ENCODE results near the gene FCHSD1. TPM values are rescaled to one million over a fixed set of nuclear protein-coding genes. Genes with fewer than 3 reads are reported as not detected.

The FCHSD1 gene
- polyA plus RNA-seq, 6 donors from 2014 or later: 4.9 to 12.1 (median 8.2) TPM

DNA sequence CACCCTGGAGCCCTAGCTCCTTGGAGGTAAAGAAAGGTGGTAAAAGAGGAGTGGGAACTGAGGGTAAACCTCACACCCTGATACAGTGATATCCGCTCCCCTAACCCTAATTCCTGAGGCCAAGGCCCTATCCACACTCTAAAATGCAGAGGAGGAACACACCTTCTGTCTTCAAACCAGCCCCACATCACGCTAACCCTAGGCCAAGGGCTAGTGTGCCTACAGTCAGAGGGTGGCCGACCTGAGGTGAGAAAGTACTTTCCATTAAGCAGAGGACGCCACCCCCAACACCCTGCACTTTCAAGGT is 15.2 kb downstream of the FCHSD1 start:
- peak overlapping the region; percentile 41 to 91 (median 76) for H3K27ac Mint-ChIP-seq
- ATAC-seq (ENCODE audit: low read depth in 2 of 2) (no peak), DNase-seq (no peak)
- H3K9me3 Mint-ChIP-seq: no peaks in the 10 kb centered on the region
- H3K4me3 Mint-ChIP-seq: peak overlapping the region; percentile 84 to 96 (median 93)
- H3K36me3 Mint-ChIP-seq: no peaks in the 10 kb centered on the region
- no peaks in the 10 kb centered on the region for H3K27me3 Mint-ChIP-seq
- H3K4me1 Mint-ChIP-seq: peaks cover 27 to 40% (median 39%) of the 10 kb centered on the region in 3 donors

GRCh38 chr5:141635646-141636045 is 15.6 kb downstream of the FCHSD1 start:
- ATAC-seq (ENCODE audit: low read depth in 2 of 2): no peak

DNA sequence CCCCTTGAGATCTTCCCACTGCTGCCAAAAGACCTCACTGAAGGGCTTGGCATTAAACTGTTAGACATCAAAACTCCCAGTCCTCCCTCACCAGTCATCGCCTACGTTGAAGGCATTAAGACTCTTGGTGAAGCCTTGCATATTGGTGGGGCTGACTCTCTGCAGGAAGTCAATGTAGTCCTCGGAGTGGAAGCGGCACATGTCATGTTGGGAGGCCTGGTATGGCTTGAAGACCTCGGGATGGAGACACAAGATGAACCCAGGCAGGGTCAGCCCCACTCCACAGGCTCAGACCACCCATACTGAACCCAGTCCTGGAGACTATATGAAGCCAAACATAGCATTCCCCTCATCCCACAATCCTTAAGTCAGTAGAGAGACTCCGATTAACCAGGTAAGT is 16.5 kb downstream of the FCHSD1 start:
- ATAC-seq (ENCODE audit: low read depth in 2 of 2): no peak

More at GRCh38 chr5:141635646-141636045, 15.6 kb downstream of the FCHSD1 start:
- H3K27me3 Mint-ChIP-seq: no peaks in the 10 kb centered on the region
- H3K36me3 Mint-ChIP-seq: no peaks in the 10 kb centered on the region
- peak overlapping the region; percentile 84 to 96 (median 93) for H3K4me3 Mint-ChIP-seq
- peaks cover 27 to 40% (median 39%) of the 10 kb centered on the region in 3 donors for H3K4me1 Mint-ChIP-seq
- DNase-seq: no peak
- peak overlapping the region in 4 of 6 donors; percentile 20 to 91 (median 60) for H3K27ac Mint-ChIP-seq
- no peaks in the 10 kb centered on the region for H3K9me3 Mint-ChIP-seq

DNA sequence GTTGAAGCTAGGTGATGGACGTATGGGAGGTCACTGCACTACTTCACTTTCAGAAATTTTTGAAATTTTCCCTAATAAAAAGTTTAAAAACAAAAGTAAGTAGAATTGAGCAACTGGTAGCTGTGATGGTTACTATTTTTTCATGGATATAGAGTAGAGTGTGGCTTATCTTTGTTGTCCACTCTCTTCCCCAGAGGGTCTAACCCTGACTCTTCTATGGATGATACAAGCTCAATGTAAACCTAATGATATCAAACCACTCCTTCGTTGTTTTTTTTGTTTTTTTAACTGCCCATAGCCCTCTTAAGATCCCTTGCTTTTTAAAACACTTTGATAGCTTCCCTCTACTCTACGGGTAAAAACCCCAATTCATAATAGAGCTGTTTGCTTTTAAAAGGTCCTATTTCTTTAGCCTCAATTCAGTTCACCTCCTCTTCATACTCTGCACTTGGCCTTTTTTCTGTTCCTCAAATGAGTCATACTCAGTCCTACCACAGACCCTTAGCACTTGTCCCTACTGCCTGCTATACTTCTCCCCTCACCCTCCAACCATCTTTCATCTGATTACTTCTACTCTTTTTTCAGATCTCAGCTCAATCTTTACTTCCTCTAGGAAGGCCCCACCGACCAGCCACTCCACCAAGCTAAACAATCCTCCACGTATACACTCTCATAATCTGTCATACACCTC is 17.2 kb downstream of the FCHSD1 start:
- no peaks in the 10 kb centered on the region for H3K27me3 Mint-ChIP-seq
- DNase-seq (no peak), ATAC-seq (ENCODE audit: low read depth in 2 of 2) (no peak)
- H3K4me1 Mint-ChIP-seq: peaks cover 31 to 40% (median 39%) of the 10 kb centered on the region in 3 donors
- H3K27ac Mint-ChIP-seq: peak overlapping the region in 3 of 6 donors; percentile 71 to 89 (median 84)
- peak overlapping the region in 3 of 8 donors; percentile 3 to 93 (median 7) for H3K4me3 Mint-ChIP-seq
- H3K36me3 Mint-ChIP-seq: peaks cover 0 to 12% of the 10 kb centered on the region in 2 donors
- no peaks in the 10 kb centered on the region for H3K9me3 Mint-ChIP-seq

More for the DNA sequence above, 16.5 kb downstream of the FCHSD1 start:
- Mint-ChIP-seq H3K4me1 (peaks cover 30 to 40% (median 39%) of the 10 kb centered on the region in 3 donors), H3K36me3 (peaks cover 0 to 5% of the 10 kb centered on the region in 2 donors), H3K27ac (peak overlapping the region in 3 of 6 donors; percentile 49 to 85 (median 50)), H3K27me3 (no peaks in the 10 kb centered on the region), H3K4me3 (peak overlapping the region in 6 of 8 donors; percentile 6 to 96 (median 81)), H3K9me3 (no peaks in the 10 kb centered on the region)
- DNase-seq: no peak

GRCh38 chr5:141632650-141633049 is 18.6 kb downstream of the FCHSD1 start:
- DNase-seq (no peak), ATAC-seq (ENCODE audit: low read depth in 2 of 2) (no peak)
- no peaks in the 10 kb centered on the region for H3K9me3 Mint-ChIP-seq
- H3K36me3 Mint-ChIP-seq: peaks cover 0 to 23% of the 10 kb centered on the region in 2 donors
- no peak overlapping the region for H3K4me3 Mint-ChIP-seq
- peaks cover 28 to 33% (median 32%) of the 10 kb centered on the region in 3 donors for H3K4me1 Mint-ChIP-seq
- H3K27me3 Mint-ChIP-seq: no peaks in the 10 kb centered on the region
- H3K27ac Mint-ChIP-seq: no peak overlapping the region

GRCh38 chr5:141630570-141631140 is 20.6 kb downstream of the FCHSD1 start:
- ATAC-seq (ENCODE audit: low read depth in 2 of 2): no peak
- H3K9me3 Mint-ChIP-seq: no peaks in the 10 kb centered on the region
- no peaks in the 10 kb centered on the region for H3K27me3 Mint-ChIP-seq
- H3K4me1 Mint-ChIP-seq: peaks cover 18 to 28% (median 26%) of the 10 kb centered on the region in 3 donors
- peaks cover 8 to 28% of the 10 kb centered on the region in 2 donors for H3K36me3 Mint-ChIP-seq
- H3K4me3 Mint-ChIP-seq: no peak overlapping the region
- no peak for DNase-seq
- no peak overlapping the region for H3K27ac Mint-ChIP-seq

DNA sequence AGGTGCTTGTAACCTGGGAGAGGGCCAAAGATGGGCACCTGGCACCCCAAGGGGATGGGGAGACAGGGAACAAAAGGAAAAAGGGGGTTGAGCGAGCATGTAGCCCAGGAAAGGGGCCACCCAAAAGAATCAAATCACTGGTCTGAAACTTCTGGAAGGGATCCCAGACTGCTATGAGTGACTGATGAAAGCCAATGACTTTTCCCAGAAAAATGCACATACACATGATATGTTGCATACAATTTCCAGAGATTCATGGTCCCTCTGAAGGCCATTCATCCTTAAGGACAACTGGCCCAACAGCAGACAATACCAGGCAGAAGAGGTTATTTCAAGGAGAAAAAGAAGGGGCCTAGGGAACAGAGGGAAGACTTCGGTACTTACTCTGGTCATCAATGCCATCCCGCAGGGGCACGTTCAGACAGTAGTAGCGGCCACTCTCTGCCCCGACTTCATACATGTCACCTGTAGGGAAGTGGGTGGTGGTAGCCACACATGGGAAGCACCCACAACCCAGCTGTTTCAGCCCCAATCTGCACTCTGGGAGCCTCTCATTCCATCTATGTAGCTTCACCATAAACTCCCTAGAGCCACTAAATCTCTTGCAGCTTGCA is 22.9 kb downstream of the FCHSD1 start:
- Mint-ChIP-seq H3K36me3 (peaks cover 13 to 34% of the 10 kb centered on the region in 2 donors), H3K27ac (peak overlapping the region in 1 of 6 donors; percentile 16), H3K4me1 (peaks cover 9 to 20% (median 15%) of the 10 kb centered on the region in 3 donors), H3K27me3 (no peaks in the 10 kb centered on the region), H3K4me3 (no peak overlapping the region), H3K9me3 (no peaks in the 10 kb centered on the region)
- no peak for ATAC-seq (ENCODE audit: low read depth in 2 of 2)
- no peak for DNase-seq

DNA sequence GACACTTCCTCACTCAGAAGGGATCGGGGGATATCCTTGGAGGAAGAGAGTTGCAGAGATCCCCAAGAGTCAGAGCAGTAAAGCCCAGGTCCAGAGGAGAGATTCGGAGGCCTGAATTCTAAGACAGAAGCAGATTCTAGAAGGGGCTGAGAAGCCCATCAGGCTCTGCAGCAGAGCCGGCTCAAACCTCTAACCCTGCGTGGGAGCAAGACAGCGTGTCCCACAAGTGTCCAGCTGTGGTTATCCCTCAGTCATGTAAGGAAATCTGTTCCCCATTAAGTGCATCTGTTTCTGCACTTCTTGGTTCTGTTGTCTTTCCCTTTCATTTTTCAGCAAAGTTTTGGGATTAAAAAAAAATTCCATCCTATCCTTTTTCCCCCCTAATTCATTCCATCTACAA is 27.6 kb downstream of the FCHSD1 start:
- Mint-ChIP-seq H3K27me3 (no peaks in the 10 kb centered on the region), H3K4me1 (peaks cover 19 to 36% (median 24%) of the 10 kb centered on the region in 3 donors), H3K27ac (peak overlapping the region; percentile 55 to 88 (median 76)), H3K4me3 (peak overlapping the region in 4 of 8 donors; percentile 34 to 75 (median 57)), H3K36me3 (peaks cover 17 to 33% of the 10 kb centered on the region in 2 donors), H3K9me3 (no peaks in the 10 kb centered on the region)
- no peak for DNase-seq
- ATAC-seq (ENCODE audit: low read depth in 2 of 2): no peak

- H3K4me3 Mint-ChIP-seq: peak overlapping the region; percentile 0 to 80 (median 53)
- no peaks in the 10 kb centered on the region for H3K9me3 Mint-ChIP-seq
- peaks cover 17 to 33% of the 10 kb centered on the region in 2 donors for H3K36me3 Mint-ChIP-seq
- no peaks in the 10 kb centered on the region for H3K27me3 Mint-ChIP-seq
- peak overlapping the region; percentile 55 to 88 (median 76) for H3K27ac Mint-ChIP-seq
- DNase-seq (peak; percentile 55), ATAC-seq (ENCODE audit: low read depth in 2 of 2) (peak; percentile 38 to 40)
- peaks cover 19 to 36% (median 25%) of the 10 kb centered on the region in 3 donors for H3K4me1 Mint-ChIP-seq
Observed at GRCh38 chr5:141623186-141623585, 28.0 kb downstream of the FCHSD1 start.

DNA sequence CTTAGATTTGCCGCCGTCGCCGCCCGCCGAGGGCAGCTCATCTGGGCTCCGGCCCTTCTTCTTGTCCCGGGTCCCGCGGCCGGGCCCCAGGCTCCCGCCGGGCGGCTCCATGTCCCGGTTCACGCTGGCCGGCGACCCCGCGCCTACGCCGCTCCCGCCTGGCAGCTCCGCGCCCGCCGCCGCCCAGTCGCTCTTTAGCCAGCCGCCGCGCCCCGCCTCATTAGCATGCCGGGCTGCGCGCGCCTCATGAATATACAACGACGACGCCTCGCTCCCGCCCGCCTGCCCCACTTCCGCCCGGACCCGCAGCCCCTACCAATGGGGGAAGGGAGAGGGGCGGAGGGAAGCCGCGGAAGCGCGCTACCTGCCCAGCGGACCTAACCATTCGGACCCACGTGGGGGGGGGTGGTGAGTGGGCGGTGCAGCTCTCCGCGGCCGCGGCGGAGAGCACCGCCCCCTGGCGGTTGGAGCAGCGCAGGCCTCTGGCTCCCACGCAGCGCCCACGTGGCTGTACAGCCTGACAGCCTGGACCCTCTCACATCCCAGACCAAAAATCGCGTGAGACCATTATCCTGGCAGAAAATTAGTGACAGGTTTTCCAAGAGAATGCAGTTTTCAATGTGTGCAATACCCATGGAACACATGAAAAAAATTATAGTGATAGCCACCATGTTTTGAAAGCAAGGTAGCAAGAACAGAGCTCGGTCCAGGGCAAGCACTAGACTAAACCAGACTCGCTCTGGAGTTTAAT is 32.2 kb downstream of the FCHSD1 start, which contains the start of gene DIAPH1:
DIAPH1 (minus strand) TSS at position 197 of the 751 bp plus-strand sequence; CDS start at position 111, 86 bp downstream.
- no peaks in the 10 kb centered on the region for H3K9me3 Mint-ChIP-seq
- H3K4me1 Mint-ChIP-seq: peaks cover 44 to 71% (median 48%) of the 10 kb centered on the region in 3 donors
- H3K36me3 Mint-ChIP-seq: peaks cover 6 to 26% of the 10 kb centered on the region in 2 donors

GRCh38 chr5:141618030-141618803 is 33.0 kb downstream of the FCHSD1 start:
- Mint-ChIP-seq H3K36me3 (peaks cover 4 to 22% of the 10 kb centered on the region in 2 donors), H3K27me3 (no peaks in the 10 kb centered on the region), H3K4me1 (peaks cover 43 to 73% (median 44%) of the 10 kb centered on the region in 3 donors), H3K9me3 (no peaks in the 10 kb centered on the region), H3K4me3 (peak overlapping the region; percentile 91 to 99 (median 98)), H3K27ac (peak overlapping the region; percentile 93 to 98 (median 96))
- peak; percentile 59 for DNase-seq
- ATAC-seq (ENCODE audit: low read depth in 2 of 2): peak; percentile 38 to 41

More for the DNA sequence above, 32.2 kb downstream of the FCHSD1 start, which contains the start of gene DIAPH1:
- peak; percentile 87 to 88 for ATAC-seq (ENCODE audit: low read depth in 2 of 2)
- Mint-ChIP-seq H3K27ac (peak within 1 kb of the TSS; percentile 93 to 98 (median 96)), H3K27me3 (no peaks in the 10 kb centered on the region), H3K4me3 (peak within 1 kb of the TSS; percentile 91 to 99 (median 98))
- peak; percentile 98 for DNase-seq

DNA sequence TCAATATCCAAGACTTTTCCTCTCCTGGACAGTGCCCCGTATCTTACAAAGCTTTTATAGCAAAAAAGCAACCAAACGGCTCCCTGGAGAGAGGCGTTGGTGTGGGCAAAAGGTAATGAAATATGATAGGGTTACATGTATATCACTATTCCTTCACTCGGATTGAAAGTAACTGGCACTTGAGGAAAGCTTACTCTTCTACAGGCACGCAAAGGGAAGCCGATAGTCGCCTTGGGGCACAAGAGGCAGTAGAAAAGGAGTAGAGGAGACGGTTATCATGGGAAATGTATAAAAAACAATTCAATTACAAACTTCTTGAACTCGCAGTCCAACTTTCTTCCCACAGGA is 33.6 kb downstream of the FCHSD1 start:
- Mint-ChIP-seq H3K27me3 (no peaks in the 10 kb centered on the region), H3K27ac (peak overlapping the region; percentile 93 to 98 (median 96)), H3K36me3 (peaks cover 0 to 19% of the 10 kb centered on the region in 2 donors), H3K4me3 (peak overlapping the region; percentile 91 to 99 (median 98)), H3K9me3 (no peaks in the 10 kb centered on the region), H3K4me1 (peaks cover 43 to 73% (median 44%) of the 10 kb centered on the region in 3 donors)
- DNase-seq (no peak), ATAC-seq (ENCODE audit: low read depth in 2 of 2) (no peak)
